Testis (tissue), 2 donors: ENCODE results near the gene UBAP1.

ENCODE experiments used
- CTCF ChIP-seq, 3 experiments: fragments of 450-650 bp in 2 of 3; fragments of 200-600 bp in 1 of 3; sonication (generic) in 1 of 3; IDR thresholded peaks; one replicate each; pipeline ENCODE4 v1.5.1; 2016 to 2019; ENCODE audit warnings: antibody characterized with exemption in 3 of 3, mild to moderate bottlenecking in 2 of 3, moderate library complexity in 1 of 3
- POLR2A ChIP-seq: fragments of 450-650 bp; IDR thresholded peaks from one replicate; pipeline ENCODE4 v1.6.1; 2017; ENCODE audit warnings: antibody characterized with exemption, mild to moderate bottlenecking, moderate library complexity

GRCh38 chr9:34279411-34279810 lies 100.6 kb downstream of the UBAP1 start:
- TF ChIP-seq CTCF (IDR thresholded peaks at IDR 0.05): no peak
- TF ChIP-seq POLR2A: no peak
